GM18870 (cell line): ENCODE measurements around the gene CAMK1G.

Source experiments
- ATAC-seq: cut with Tn5 transposase; IDR thresholded peaks from one replicate; pipeline ENCODE4 v1.9.1; 2021; ENCODE audit warnings: moderate library complexity; ENCODE audit not compliant: unreplicated experiment

The CAMK1G gene

DNA sequence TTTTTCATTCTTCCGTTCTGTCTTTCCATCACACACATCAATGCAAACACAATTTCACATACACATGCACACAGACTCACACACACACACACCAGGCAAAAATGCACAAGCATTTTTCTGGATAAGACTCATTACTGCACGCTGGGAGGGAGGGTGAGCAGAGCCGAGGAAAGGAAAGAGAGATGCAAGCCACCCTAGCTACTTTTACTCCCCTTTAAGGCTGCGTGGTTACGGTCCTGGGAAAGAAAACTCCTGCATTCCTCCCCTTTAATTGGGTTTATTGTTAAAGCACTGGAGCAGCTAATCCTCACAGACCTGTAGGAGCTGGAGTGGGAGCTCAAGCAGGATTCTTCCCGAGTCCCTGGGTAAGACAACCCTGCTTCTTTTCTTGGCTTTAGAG is at the start of gene CAMK1G:
TSS of gene CAMK1G (plus strand) at position 307 of the 400 bp plus-strand sequence. CDS start 11,270 bp downstream, outside the sequence.
- no peak for ATAC-seq

DNA sequence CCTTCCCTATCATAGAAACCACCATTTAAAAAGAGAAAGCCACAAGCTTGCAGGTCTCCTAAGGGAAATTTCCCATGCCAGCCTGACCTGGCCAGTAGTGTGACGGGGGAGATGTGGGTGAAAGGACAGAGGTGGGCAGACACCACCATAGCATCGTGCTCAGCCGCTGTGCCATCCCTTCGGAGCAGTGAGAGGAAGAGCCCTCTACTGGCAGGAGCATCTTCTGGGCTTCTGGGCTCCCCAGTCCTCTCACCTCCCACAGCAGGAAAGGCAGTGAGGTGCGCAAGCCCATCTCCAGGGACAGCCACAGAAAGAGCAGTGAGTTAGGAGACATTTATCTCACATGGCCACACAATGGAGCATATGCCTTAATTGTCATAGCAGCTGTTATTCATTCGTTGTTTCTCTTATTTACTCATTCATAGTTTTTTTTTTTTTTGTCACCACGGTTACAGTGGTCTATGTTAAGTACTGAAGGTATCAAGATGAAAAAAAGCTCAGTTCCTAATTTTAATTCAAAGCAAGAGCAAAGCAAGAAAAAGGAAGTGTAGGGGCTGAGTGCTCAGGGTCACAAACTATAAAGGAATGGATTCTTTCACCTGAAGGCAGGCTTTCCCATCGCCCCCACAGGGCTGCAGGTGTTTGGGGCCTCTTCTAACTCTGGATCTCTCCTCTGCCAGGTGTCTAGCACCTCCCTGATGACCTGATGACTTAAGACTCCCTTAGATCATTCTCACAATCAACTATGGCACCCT is 48.8 kb upstream of the CAMK1G start:
- no peak for ATAC-seq

DNA sequence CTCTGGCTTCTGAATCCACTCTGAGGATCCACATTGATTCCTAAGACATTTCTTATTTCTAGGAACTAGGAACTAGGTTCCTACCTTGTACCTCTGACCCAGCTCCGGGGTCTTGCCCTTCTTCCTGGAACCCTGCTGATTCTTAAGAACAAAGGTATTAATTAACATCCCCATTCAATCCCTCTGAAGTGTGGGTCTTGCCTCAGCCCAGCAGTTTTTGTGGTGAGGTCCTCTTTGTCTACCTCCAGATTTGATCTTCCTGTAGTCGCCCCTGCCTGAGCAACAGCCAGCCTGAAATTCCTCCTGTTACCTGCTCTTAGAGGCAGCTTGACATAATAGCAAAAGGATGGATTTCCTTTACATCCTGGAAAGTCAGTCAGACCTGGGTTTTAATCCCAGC is 46.7 kb upstream of the CAMK1G start:
- ATAC-seq = no peak

DNA sequence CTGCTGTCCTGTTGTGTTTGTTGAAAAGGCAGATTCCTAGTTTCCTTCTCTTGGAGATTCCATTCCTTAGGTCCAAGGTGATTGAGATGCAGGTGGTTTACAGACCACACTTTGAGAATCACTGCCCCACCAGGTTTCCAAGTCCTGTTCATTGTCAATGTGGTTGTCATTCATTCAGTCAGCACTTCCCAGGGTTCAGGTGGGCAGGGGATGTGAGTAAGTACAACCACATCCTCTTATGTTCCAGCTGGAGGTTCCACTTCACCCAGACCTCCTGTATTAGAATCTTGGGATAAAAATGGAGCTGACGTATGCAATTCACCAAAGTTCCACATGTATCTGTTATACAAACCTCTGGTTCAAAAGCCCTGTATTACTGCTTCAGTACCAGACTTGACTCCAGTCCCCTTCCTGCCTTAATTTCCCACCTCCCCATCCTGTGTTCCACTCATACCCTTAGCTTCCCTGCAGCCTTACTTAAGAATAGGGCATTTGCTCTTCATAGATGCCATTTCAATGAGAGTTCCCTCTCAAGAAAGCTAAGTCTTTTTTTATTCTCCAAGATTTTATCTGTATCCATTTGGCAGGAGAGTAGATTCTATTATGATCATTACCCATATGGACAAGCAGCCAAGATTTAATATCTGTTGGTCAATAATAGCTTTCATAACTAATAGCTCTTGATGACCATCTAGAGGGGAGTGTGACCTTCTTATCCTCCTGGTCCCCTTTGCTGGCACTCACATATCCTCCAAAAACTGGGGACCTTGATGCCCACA is 46.0 kb upstream of the CAMK1G start:
- ATAC-seq = no peak

DNA sequence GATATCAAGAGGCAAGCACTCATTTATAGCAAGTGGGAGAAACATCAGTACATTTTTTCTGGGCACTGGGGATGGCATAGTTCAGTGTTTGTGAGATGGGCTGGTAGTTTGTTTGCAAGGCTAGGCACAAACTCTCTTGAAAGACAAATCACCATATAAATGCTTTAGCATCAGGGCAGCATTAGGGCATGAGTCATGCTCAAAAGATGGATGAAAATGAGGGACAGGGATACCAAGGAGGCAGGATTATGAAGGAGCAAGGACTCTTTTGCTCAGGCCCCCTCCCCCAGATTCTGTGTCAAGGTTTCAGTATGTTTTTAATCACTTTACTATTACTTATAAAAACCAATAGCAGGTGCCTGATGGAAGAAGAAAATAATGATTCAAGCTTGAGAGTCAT is 43.9 kb upstream of the CAMK1G start:
- ATAC-seq = no peak

DNA sequence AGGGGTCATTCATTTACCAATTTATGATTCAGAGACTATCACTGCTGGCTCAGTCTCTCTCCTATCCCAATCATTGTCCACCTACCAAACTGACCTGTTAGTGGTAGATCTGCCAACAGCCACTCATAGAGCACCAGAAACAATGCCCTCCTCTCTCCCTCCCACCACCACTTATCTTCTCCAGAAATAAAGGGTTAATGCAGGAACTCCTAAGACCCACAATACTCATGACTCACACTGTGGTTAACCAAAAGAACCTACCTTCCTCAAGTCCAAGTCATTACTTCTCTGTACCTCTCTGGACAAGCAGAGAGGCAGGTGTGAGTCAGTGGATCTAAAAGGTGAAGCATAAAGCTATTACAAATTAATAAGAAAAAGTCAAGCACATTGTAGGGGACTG is 40.9 kb upstream of the CAMK1G start:
- no peak for ATAC-seq

DNA sequence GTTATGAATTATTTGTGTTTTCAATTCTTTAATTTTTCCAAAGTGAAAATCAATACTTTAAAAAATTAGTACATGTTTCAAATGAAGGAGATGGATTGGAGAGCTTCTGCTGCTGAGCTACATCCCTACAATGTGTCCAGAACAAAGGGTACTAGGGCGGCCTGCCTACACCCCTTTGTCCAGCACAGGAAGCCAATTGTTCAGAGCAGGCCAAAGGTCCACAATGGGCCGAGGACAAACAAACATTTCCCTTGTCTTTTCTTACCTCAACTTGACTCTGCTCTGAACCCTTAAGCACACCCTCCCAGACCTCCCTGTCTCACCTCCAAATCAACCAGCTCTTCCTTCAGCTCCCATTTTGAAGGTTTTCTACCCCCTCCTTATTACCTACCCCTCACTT is 39.4 kb upstream of the CAMK1G start:
- ATAC-seq = no peak

DNA sequence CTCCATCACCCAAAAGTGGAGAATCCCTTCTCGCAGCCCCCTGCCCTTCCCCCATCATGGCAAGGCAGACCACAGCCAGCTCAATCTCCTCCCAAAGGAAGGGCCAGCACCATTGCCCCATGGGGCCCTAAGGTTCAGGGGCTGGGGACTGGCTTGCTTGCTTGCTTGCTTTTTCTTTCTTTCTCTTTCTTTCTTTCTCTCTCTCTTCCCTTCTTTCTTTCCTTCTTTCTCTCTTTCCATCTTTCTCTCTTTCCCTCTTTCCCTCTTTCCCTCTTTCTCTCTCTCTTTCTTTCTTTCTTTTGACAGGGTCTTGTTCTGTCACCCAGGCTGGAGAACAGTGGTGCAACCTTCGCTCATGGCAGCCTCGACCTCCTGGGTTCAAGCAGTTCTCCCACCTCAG is 38.1 kb upstream of the CAMK1G start:
- no peak for ATAC-seq

DNA sequence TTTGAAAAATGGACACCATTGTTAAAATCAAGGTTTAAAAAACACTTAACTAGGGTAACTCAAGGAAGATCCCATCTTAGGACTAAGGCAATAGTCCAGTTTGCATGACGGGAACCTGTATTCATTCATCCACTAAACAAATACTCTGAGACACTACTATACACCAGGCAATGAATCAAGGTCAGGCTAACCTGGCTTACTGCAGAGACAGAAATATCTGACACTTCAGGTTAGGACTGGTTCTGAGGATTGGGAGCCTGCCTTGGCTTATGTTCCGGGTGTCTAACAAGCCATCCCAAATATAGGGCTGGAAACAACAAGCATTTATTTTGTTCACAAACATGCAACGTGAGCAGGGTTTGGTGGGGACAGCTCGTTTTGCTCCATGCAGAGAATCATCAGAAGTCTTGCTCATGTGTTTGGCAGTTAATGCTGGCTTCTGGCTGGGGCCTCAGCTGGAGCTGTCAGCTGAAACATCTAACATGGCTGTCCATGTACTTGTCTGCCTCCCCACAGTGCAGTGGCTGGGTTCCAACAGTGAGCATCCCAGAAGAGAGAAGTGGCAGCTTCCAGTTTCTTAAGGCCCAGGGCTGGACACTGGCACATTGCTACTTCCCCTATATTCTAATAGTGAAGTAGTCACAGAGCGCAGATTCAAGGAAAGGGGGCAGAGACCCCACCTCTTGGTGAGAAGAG is 37.0 kb upstream of the CAMK1G start:
- ATAC-seq = no peak

DNA sequence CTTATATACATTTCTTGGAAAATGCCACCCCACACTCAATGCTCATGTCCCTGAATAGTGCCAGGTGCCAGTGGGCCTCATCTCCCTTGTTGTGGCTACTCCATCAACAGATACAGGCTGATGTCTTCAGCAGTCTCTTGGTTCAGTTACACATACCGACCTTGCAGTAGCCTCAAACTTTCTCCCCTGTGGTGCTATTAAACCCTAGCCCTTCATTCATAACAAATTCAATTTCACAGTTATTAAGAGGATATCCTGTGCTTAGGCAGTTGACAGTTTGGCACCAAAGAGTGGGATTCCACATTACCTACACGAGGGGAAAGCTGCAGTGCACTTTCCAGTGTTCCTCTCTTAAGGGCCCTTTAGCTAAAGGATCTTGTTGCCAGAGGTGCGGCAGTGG is 35.9 kb upstream of the CAMK1G start:
- ATAC-seq = no peak

DNA sequence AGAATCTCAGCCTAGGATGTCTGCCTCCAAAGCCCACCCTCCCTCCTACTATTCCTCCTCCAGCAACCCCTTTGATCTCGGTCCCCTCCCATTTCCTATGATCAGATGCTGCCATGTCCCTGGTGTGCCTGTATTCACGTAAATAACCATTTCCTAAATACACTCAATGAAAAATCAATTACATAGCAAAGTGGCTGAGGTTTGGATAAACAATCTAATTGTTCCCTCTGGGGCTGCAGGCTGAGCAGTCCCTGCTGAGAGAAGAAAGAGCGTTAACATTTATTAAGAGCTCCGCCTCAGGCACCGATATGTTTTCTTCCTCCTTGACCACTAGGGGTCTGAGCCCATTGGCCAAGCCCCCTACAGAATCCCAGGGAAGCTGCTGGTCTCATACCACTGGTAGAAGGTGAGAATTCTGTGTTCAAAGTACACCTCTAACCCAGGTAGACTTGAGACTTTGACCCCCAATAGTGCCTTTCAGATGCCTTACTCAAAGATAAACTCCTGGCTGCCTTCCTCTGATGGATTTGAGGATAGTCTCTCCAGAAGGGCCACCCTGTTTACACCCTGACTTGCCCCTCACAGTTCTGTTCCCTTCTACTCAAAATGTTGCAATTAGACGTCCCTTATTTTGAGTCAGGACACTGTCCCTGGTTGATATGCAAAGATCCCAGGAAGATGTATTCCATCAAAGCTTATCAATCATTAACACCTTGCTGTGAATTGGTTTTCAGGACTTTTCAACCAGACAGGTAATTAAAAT is 33.9 kb upstream of the CAMK1G start:
- no peak for ATAC-seq

DNA sequence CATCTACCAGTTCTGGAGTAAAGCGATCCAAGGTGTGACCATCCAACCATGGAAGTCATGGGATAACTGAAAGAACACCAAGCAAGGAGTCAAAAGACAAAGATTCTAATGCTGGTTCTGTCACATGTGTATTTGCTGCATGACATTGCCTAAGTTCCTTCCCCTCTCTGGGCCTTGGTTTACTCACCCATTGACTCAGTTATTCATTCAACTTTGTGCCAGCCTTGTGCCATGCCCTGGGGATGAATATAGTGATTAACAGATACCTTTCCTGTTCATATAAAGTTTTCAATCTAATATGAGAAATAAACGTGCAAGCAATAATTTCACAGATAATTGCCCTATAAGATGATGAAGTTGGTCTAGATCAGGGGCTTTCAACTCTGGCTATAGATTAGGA is 33.0 kb upstream of the CAMK1G start:
- no peak for ATAC-seq

DNA sequence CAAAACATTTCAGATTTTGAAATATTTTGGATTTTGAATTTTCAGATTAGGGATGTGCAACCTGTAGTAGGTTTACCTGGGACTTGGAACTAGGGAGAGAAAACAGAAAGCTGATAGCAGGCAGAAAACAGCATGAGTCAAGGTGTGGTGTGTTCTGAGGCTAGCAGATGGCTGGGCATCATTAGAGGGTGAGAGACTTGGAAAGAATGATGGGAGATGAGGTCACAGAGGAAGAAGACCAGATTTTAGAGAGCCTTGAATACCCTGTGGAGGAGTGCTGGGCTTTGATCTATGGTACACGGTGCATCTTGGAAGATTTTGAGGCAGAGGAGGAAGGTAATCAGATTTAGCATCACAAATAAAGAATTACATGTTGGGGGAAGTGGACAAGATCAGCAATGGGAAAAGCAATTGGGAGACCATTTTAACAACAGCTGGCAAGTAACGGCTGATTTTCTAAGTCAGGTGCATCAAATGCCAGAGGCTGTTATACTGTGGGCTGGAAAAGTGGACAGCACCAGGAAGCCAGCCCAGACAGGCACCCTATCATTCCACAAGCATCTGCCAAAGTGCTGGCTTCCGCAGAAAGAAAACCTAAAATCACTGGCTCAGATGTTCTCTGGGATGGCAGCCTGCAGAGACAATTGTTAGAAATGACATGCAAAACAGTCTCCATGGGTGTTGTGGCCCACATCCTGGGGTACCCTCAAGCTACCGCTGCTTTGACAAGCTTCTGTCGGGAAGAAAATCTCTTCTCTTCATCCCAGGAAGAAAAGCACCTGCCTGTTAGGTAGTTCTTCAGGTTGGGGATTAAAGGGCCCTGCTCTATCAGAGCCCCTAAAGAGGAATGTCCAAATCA is 30.9 kb upstream of the CAMK1G start:
- ATAC-seq = no peak

DNA sequence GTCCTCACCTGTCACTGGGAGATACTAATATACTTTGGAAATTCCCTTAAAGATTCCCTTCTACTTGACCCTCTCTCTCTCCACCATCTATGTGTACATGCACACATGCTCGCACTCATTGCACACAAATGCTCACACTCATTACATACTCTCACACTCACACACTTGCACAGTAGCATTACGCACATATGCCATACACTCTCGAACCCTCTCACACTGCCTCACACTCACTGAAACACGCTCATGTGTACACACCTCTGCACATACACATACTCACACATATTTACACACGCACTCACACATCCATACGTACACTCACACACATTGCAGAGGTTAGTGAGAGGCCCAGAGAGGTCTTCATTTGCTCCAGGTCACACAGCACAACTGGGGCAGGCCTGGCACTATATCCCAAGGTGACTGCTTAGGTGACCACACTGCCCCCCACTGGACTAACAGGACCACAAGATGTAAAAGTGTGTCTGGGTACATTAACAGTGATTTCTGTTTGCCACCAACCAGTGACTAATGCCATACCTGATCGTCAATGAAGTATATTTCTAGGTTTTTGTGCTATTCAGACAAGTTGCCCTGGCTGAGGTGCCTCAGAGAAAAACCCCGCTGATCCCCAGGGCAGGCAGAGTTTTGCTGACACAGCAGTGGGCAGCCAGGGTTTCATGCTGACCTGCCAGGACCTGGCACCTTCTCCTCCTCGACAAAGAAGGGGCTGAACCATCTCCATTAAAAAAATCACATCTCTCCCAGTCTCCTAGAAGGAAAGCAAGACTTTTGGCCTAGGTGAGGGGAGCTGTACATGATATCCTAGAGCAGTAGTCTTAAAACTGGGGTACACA is 28.5 kb upstream of the CAMK1G start:
- ATAC-seq = no peak

DNA sequence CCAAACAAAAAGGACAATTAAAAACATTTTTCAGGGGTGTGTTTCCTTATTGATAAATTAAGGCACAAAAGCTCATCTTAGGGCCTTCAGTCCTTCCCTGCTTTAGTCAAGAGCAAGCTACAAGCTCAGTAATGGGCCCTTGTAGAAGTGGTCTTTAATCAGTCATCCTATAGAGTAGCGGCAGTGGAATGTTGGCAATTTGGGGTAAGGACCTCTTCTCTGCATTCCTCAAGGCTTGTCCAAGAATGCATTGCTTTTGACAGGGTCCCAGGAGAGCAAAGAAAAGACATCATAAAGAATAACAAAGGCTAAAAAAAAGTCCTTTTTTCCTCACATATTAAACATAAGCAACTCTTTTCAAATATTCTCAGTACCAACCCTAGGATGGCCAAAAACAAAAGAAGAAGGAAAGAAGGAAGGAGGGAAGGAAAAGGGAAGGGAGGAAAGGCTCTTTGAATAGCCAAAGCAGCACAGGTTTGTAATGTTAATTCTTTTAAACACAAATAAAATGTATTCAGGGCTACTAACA is 27.3 kb upstream of the CAMK1G start:
- ATAC-seq = no peak

DNA sequence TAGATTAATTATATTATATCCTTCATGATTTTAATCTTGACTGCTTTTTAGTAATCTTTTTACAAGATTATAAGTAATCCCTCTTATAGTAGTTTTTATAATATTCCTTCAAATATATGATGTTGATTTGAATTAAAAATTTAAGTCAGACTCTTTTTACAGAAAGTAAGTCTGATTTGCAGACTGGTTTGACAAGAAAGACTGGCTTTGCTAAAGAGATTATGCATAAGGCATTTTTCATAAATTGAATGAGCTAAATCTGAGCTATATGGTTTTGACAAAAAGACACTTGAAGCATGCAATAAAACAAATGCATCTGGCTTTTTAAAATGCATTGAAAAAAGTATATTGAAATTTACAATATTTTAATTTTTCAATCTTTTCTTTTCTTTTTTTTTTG is 26.3 kb upstream of the CAMK1G start:
- ATAC-seq = no peak

DNA sequence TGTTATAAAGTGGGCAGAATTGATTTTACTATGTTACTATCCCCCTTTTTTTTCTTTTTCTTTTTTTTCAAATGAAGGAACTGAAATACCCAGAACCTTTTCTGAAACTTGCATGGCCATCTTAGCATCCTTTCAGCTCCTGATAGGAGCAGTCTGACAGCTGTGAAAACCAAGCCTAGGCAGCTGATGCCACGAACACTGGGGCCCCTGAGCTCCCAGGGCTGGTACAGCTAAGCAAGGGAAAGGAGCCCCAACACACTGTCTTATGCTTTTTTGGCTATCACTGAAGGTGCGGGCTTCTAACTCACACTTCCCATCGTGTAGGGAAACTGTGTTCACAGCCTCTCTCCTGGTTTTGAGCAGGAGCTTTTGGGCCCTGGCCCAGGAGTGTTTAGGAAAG is 23.0 kb upstream of the CAMK1G start:
- no peak for ATAC-seq

DNA sequence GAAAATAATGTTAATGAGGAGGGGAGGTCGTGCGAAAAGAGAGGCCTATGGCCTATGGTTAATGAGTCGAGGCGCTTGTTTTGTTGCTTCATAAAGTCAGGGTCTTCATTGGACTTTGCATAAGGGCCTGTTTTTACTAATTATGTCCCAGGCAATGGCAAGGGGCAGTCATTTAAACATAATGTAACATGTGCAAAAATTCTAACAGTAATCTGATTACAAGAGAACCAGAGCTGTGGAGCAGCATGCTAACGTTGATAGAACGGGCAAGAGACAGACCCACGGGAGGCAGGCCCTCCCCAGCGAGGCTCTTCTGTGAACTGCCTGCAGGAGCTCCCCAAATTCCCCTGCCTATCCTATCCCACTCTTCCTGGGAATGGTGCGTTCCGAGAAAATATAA is 22.6 kb upstream of the CAMK1G start:
- no peak for ATAC-seq

DNA sequence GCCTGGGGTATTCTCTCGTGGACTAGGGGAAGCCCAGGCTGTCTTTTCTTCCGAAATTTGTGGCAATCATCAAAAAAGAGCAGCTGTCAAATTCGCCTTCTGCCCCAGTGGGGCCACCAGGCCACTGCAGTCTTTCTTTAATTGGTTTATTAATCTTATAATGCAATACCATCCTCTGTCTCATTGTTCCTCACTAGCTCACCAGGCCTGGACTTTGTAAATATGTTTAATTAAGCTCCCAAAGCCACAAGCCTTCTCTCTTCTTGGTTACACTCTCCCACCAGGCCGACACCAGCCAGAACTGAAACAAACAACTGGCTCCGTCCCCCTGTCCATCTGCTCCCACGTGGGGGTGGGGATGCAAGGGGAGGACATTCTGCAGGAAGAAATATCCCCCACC is 22.0 kb upstream of the CAMK1G start:
- no peak for ATAC-seq
